ENCODE measurements around the gene COL23A1.
"Not testable (repeated sequence)": the region's sequence is repeated elsewhere in the genome, so short reads cannot be mapped to it uniquely, and the experiment has no call there.

Gene COL23A1

GRCh38 chr5:178587763-178588611 is 2.2 kb downstream of the COL23A1 start:
- Histone ChIP-seq H3K9me3 (ENCODE audit: control insufficient read depth, insufficient read depth, low read length) (no peaks in the 10 kb centered on the region), H3K9ac (ENCODE audit: low read depth, low read length) (no peak overlapping the region), H3K36me3 (ENCODE audit: control insufficient read depth, insufficient read depth, low read length) (no peaks in the 10 kb centered on the region), H3K4me1 (ENCODE audit: control insufficient read depth, insufficient read depth, low read length) (peaks cover 10% of the 10 kb centered on the region; the same call in 1 of the 2 replicates), H3K27ac (ENCODE audit: low read depth, low read length) (no peak overlapping the region), H3K4me3 (ENCODE audit: low read depth, low read length) (no peak overlapping the region), H3K27me3 (ENCODE audit: control insufficient read depth, insufficient read depth, low read length) (peaks cover 41% of the 10 kb centered on the region)

- Histone ChIP-seq H3K4me1 (ENCODE audit: control insufficient read depth, insufficient read depth, low read length) (peaks cover 10% of the 10 kb centered on the region; the same call in 1 of the 2 replicates), H3K9ac (ENCODE audit: low read depth, low read length) (no peak overlapping the region), H3K27me3 (ENCODE audit: control insufficient read depth, insufficient read depth, low read length) (peaks cover 41% of the 10 kb centered on the region), H3K27ac (ENCODE audit: low read depth, low read length) (no peak overlapping the region), H3K36me3 (ENCODE audit: control insufficient read depth, insufficient read depth, low read length) (no peaks in the 10 kb centered on the region), H3K9me3 (ENCODE audit: control insufficient read depth, insufficient read depth, low read length) (no peaks in the 10 kb centered on the region), H3K4me3 (ENCODE audit: low read depth, low read length) (no peak overlapping the region)
Observed at GRCh38 chr5:178586396-178586795, 3.8 kb downstream of the COL23A1 start.

- not testable (repeated sequence) for H3K9ac ChIP-seq (ENCODE audit: low read depth, low read length); H3K4me1 ChIP-seq (ENCODE audit: control insufficient read depth, insufficient read depth, low read length); H3K27ac ChIP-seq (ENCODE audit: low read depth, low read length); H3K36me3 ChIP-seq (ENCODE audit: control insufficient read depth, insufficient read depth, low read length); H3K4me3 ChIP-seq (ENCODE audit: low read depth, low read length); H3K9me3 ChIP-seq (ENCODE audit: control insufficient read depth, insufficient read depth, low read length)
- peaks cover 36% of the 10 kb centered on the region for H3K27me3 ChIP-seq (ENCODE audit: control insufficient read depth, insufficient read depth, low read length)
Observed at GRCh38 chr5:178585421-178585820, 4.8 kb downstream of the COL23A1 start.

- peaks cover 15% of the 10 kb centered on the region for H3K27me3 ChIP-seq (ENCODE audit: control insufficient read depth, insufficient read depth, low read length)
- H3K27ac ChIP-seq (ENCODE audit: low read depth, low read length): no peak overlapping the region
- H3K4me3 ChIP-seq (ENCODE audit: low read depth, low read length): no peak overlapping the region
- no peak overlapping the region for H3K9ac ChIP-seq (ENCODE audit: low read depth, low read length)
- no peaks in the 10 kb centered on the region for H3K9me3 ChIP-seq (ENCODE audit: control insufficient read depth, insufficient read depth, low read length)
- H3K4me1 ChIP-seq (ENCODE audit: control insufficient read depth, insufficient read depth, low read length): peaks cover 1% of the 10 kb centered on the region; the same call in 1 of the 2 replicates
- H3K36me3 ChIP-seq (ENCODE audit: control insufficient read depth, insufficient read depth, low read length): no peaks in the 10 kb centered on the region
Observed at GRCh38 chr5:178583279-178583678, 6.9 kb downstream of the COL23A1 start.

- Histone ChIP-seq H3K27ac (ENCODE audit: low read depth, low read length) (no peak overlapping the region), H3K27me3 (ENCODE audit: control insufficient read depth, insufficient read depth, low read length) (peaks cover 7% of the 10 kb centered on the region), H3K4me1 (ENCODE audit: control insufficient read depth, insufficient read depth, low read length) (no peaks in the 10 kb centered on the region), H3K4me3 (ENCODE audit: low read depth, low read length) (no peak overlapping the region), H3K9me3 (ENCODE audit: control insufficient read depth, insufficient read depth, low read length) (no peaks in the 10 kb centered on the region), H3K9ac (ENCODE audit: low read depth, low read length) (no peak overlapping the region), H3K36me3 (ENCODE audit: control insufficient read depth, insufficient read depth, low read length) (no peaks in the 10 kb centered on the region)
Observed at GRCh38 chr5:178582291-178582690, 7.9 kb downstream of the COL23A1 start.

GRCh38 chr5:178581621-178582020 is 8.6 kb downstream of the COL23A1 start:
- no peaks in the 10 kb centered on the region for H3K9me3 ChIP-seq (ENCODE audit: control insufficient read depth, insufficient read depth, low read length)
- peaks cover 5% of the 10 kb centered on the region; the same call in 1 of the 2 replicates for H3K27me3 ChIP-seq (ENCODE audit: control insufficient read depth, insufficient read depth, low read length)
- no peaks in the 10 kb centered on the region for H3K4me1 ChIP-seq (ENCODE audit: control insufficient read depth, insufficient read depth, low read length)
- H3K36me3 ChIP-seq (ENCODE audit: control insufficient read depth, insufficient read depth, low read length): no peaks in the 10 kb centered on the region
- H3K4me3 ChIP-seq (ENCODE audit: low read depth, low read length): no peak overlapping the region
- no peak overlapping the region for H3K9ac ChIP-seq (ENCODE audit: low read depth, low read length)
- no peak overlapping the region for H3K27ac ChIP-seq (ENCODE audit: low read depth, low read length)

GRCh38 chr5:178580271-178580955 is 9.8 kb downstream of the COL23A1 start:
- no peak overlapping the region for H3K9ac ChIP-seq (ENCODE audit: low read depth, low read length)
- H3K36me3 ChIP-seq (ENCODE audit: control insufficient read depth, insufficient read depth, low read length): no peaks in the 10 kb centered on the region
- H3K4me3 ChIP-seq (ENCODE audit: low read depth, low read length): no peak overlapping the region
- peaks cover 14% of the 10 kb centered on the region for H3K27me3 ChIP-seq (ENCODE audit: control insufficient read depth, insufficient read depth, low read length)
- no peaks in the 10 kb centered on the region for H3K4me1 ChIP-seq (ENCODE audit: control insufficient read depth, insufficient read depth, low read length)
- H3K9me3 ChIP-seq (ENCODE audit: control insufficient read depth, insufficient read depth, low read length): no peaks in the 10 kb centered on the region
- H3K27ac ChIP-seq (ENCODE audit: low read depth, low read length): no peak overlapping the region

GRCh38 chr5:178577944-178578343 is 12.2 kb downstream of the COL23A1 start:
- no peaks in the 10 kb centered on the region for H3K4me1 ChIP-seq (ENCODE audit: control insufficient read depth, insufficient read depth, low read length)
- H3K27ac ChIP-seq (ENCODE audit: low read depth, low read length): no peak overlapping the region
- H3K27me3 ChIP-seq (ENCODE audit: control insufficient read depth, insufficient read depth, low read length): peaks cover 21% of the 10 kb centered on the region
- no peak overlapping the region for H3K9ac ChIP-seq (ENCODE audit: low read depth, low read length)
- no peaks in the 10 kb centered on the region for H3K9me3 ChIP-seq (ENCODE audit: control insufficient read depth, insufficient read depth, low read length)
- no peaks in the 10 kb centered on the region for H3K36me3 ChIP-seq (ENCODE audit: control insufficient read depth, insufficient read depth, low read length)
- H3K4me3 ChIP-seq (ENCODE audit: low read depth, low read length): no peak overlapping the region

- H3K27ac ChIP-seq (ENCODE audit: low read depth, low read length): no peak overlapping the region
- H3K36me3 ChIP-seq (ENCODE audit: control insufficient read depth, insufficient read depth, low read length): no peaks in the 10 kb centered on the region
- H3K4me1 ChIP-seq (ENCODE audit: control insufficient read depth, insufficient read depth, low read length): no peaks in the 10 kb centered on the region
- peak overlapping the region; percentile 31; the same call in 1 of the 2 replicates for H3K9ac ChIP-seq (ENCODE audit: low read depth, low read length)
- H3K4me3 ChIP-seq (ENCODE audit: low read depth, low read length): peak overlapping the region; percentile 63
- H3K27me3 ChIP-seq (ENCODE audit: control insufficient read depth, insufficient read depth, low read length): peaks cover 21% of the 10 kb centered on the region
- H3K9me3 ChIP-seq (ENCODE audit: control insufficient read depth, insufficient read depth, low read length): peaks cover 2% of the 10 kb centered on the region; the same call in 1 of the 2 replicates
Observed at GRCh38 chr5:178577376-178577839, 12.8 kb downstream of the COL23A1 start.

- Histone ChIP-seq H3K9me3 (ENCODE audit: control insufficient read depth, insufficient read depth, low read length) (peaks cover 4% of the 10 kb centered on the region; the same call in 1 of the 2 replicates), H3K27ac (ENCODE audit: low read depth, low read length) (no peak overlapping the region), H3K9ac (ENCODE audit: low read depth, low read length) (peak overlapping the region; percentile 31; the same call in 1 of the 2 replicates), H3K4me1 (ENCODE audit: control insufficient read depth, insufficient read depth, low read length) (no peaks in the 10 kb centered on the region), H3K4me3 (ENCODE audit: low read depth, low read length) (peak overlapping the region; percentile 63), H3K27me3 (ENCODE audit: control insufficient read depth, insufficient read depth, low read length) (peaks cover 21% of the 10 kb centered on the region), H3K36me3 (ENCODE audit: control insufficient read depth, insufficient read depth, low read length) (no peaks in the 10 kb centered on the region)
Observed at GRCh38 chr5:178576591-178577351, 13.4 kb downstream of the COL23A1 start.

All from HUES48 (cell line).